Stimulated activated CD4-positive, alpha-beta T cell treated with anti-CD3 and anti-CD28 coated beads, Interleukin-1b, Interleukin-23, amount 100 ng/mL, for 1 hour (primary cell): ENCODE measurements around the gene RAB13.

ENCODE experiments used
- DNase-seq, 2 donors: peaks; one replicate each; pipeline ENCODE4 v3.0.0-alpha.2; 2020; ENCODE audit warnings: low read depth in 2 of 2

RAB13 gene

GRCh38 chr1:153956997-153957715 lies 29.0 kb downstream of the RAB13 start:
- no peak for DNase-seq

- no peak for DNase-seq
Measured at GRCh38 chr1:153954826-153955225, 31.3 kb downstream of the RAB13 start.

- no peak for DNase-seq
Measured at GRCh38 chr1:153953859-153954365, 32.2 kb downstream of the RAB13 start.

- DNase-seq = no peak
Measured at GRCh38 chr1:153951801-153952200, 34.3 kb downstream of the RAB13 start.

- no peak for DNase-seq
Measured at GRCh38 chr1:153951183-153951582, 35.0 kb downstream of the RAB13 start.

- peak; percentile 46 to 52 for DNase-seq
Measured at GRCh38 chr1:153946622-153947241, 39.4 kb downstream of the RAB13 start, which contains the start of gene DENND4B. Gene DENND4B (minus strand): TSS chr1:153946718. CDS start chr1:153944374, 2,344 bp downstream.

- DNase-seq = no peak
Measured at GRCh38 chr1:153945795-153946621, 40.1 kb downstream of the RAB13 start.

GRCh38 chr1:153945131-153945794 lies 40.9 kb downstream of the RAB13 start:
- DNase-seq = no peak

GRCh38 chr1:153944827-153945117 lies 41.4 kb downstream of the RAB13 start:
- DNase-seq = no peak

- DNase-seq = no peak
Measured at GRCh38 chr1:153944005-153944826, 41.9 kb downstream of the RAB13 start.

GRCh38 chr1:153942766-153943549 lies 43.2 kb downstream of the RAB13 start:
- no peak for DNase-seq

GRCh38 chr1:153941826-153942725 lies 44.1 kb downstream of the RAB13 start:
- DNase-seq = no peak

GRCh38 chr1:153940756-153941155 lies 45.4 kb downstream of the RAB13 start:
- DNase-seq = no peak

GRCh38 chr1:153939476-153939875 lies 46.7 kb downstream of the RAB13 start:
- DNase-seq = no peak

GRCh38 chr1:153938996-153939395 lies 47.1 kb downstream of the RAB13 start:
- no peak for DNase-seq

- no peak for DNase-seq
Measured at GRCh38 chr1:153937331-153937730, 48.8 kb downstream of the RAB13 start.

- DNase-seq = no peak
Measured at GRCh38 chr1:153936011-153936802, 49.9 kb downstream of the RAB13 start.

GRCh38 chr1:153934746-153935145 lies 51.4 kb downstream of the RAB13 start:
- no peak for DNase-seq
